ENCODE results near the gene PANK1. TPM values are rescaled to one million over a fixed set of nuclear protein-coding genes. Genes with fewer than 3 reads are reported as not detected.

The PANK1 gene
- total RNA-seq, 2 experiments from 2014 or later: 12.1 to 16.1 TPM

- Histone ChIP-seq H4K20me1 (ENCODE audit: insufficient read depth, low read length) (no peaks in the 10 kb centered on the region), H2AFZ (ENCODE audit: low read length) (no peak overlapping the region), H3K4me1 (ENCODE audit: insufficient read depth, low read length, poor library complexity, severe bottlenecking) (peaks cover 2% of the 10 kb centered on the region), H3K4me2 (ENCODE audit: low read length) (no peak overlapping the region), H3K4me3 (ENCODE audit: low read depth, low read length, poor library complexity, severe bottlenecking) (no peak overlapping the region), H3K36me3 (ENCODE audit: insufficient read depth, low read length) (no peaks in the 10 kb centered on the region), H3K79me2 (ENCODE audit: insufficient read depth, low read depth, low read length) (no peaks in the 10 kb centered on the region), H3K27ac (ENCODE audit: low read depth, low read length, poor library complexity, severe bottlenecking) (no peak overlapping the region), H3K9me3 (ENCODE audit: low read length) (no peaks in the 10 kb centered on the region), H3K9me2 (ENCODE audit: insufficient read depth, low read length) (no peaks in the 10 kb centered on the region)
- BruUV-seq (replicated peaks): no TSS peak
- POLR2A ChIA-PET: interaction anchor here (0.5 to 1.4 kb wide), 5 partner anchors 9 to 252 kb away, joined by 3 to 7 read pairs (median 3); partner anchors contain the start of gene KIF20B
- CTCF ChIA-PET (ENCODE audit: unreplicated experiment): no interaction called here
- intact Hi-C loops (cut with micrococcal nuclease; ENCODE audit: unreplicated experiment): no loop called here
- TF ChIP-seq, protein P1, sequence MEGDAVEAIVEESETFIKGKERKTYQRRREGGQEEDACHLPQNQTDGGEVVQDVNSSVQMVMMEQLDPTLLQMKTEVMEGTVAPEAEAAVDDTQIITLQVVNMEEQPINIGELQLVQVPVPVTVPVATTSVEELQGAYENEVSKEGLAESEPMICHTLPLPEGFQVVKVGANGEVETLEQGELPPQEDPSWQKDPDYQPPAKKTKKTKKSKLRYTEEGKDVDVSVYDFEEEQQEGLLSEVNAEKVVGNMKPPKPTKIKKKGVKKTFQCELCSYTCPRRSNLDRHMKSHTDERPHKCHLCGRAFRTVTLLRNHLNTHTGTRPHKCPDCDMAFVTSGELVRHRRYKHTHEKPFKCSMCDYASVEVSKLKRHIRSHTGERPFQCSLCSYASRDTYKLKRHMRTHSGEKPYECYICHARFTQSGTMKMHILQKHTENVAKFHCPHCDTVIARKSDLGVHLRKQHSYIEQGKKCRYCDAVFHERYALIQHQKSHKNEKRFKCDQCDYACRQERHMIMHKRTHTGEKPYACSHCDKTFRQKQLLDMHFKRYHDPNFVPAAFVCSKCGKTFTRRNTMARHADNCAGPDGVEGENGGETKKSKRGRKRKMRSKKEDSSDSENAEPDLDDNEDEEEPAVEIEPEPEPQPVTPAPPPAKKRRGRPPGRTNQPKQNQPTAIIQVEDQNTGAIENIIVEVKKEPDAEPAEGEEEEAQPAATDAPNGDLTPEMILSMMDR (conservative IDR thresholded peaks at IDR 0.05; ENCODE audit: low read length): no peak
- TF ChIP-seq EZH2phosphoT487 (IDR thresholded peaks at IDR 0.05; ENCODE audit: borderline replicate concordance, low read depth, low read length): no peak
- DNase-seq (ENCODE audit: low spot score): no peak
Observed at GRCh38 chr10:89692416-89692815, 47.4 kb upstream of the PANK1 start.

GRCh38 chr10:89690027-89690426 lies 45.0 kb upstream of the PANK1 start:
- H3K4me2 ChIP-seq (ENCODE audit: low read length): no peak overlapping the region
- ChIA-PET POLR2A (interaction anchor here (1.2 to 2.0 kb wide), 2 partner anchors 11 to 36 kb away, joined by 8 to 9 read pairs; partner anchors contain the start of gene KIF20B), CTCF (ENCODE audit: unreplicated experiment) (interaction anchor here (0.8 kb wide), 1 partner anchor 16 kb away, joined by 3 read pairs; no protein-coding TSS in a partner anchor)
- BruUV-seq (replicated peaks): no TSS peak
- no peaks in the 10 kb centered on the region for H3K9me3 ChIP-seq (ENCODE audit: low read length)
- H3K4me3 ChIP-seq (ENCODE audit: low read depth, low read length, poor library complexity, severe bottlenecking): no peak overlapping the region
- no peaks in the 10 kb centered on the region for H3K79me2 ChIP-seq (ENCODE audit: insufficient read depth, low read depth, low read length)
- no peaks in the 10 kb centered on the region for H3K36me3 ChIP-seq (ENCODE audit: insufficient read depth, low read length)
- no peak overlapping the region for H3K27ac ChIP-seq (ENCODE audit: low read depth, low read length, poor library complexity, severe bottlenecking)
- TF ChIP-seq, protein P1 (conservative IDR thresholded peaks at IDR 0.05; ENCODE audit: low read length): no peak
- no peaks in the 10 kb centered on the region for H3K9me2 ChIP-seq (ENCODE audit: insufficient read depth, low read length)
- H2AFZ ChIP-seq (ENCODE audit: low read length): no peak overlapping the region
- intact Hi-C loops (cut with micrococcal nuclease; ENCODE audit: unreplicated experiment): no loop called here
- H3K4me1 ChIP-seq (ENCODE audit: insufficient read depth, low read length, poor library complexity, severe bottlenecking): peaks cover 4% of the 10 kb centered on the region
- H4K20me1 ChIP-seq (ENCODE audit: insufficient read depth, low read length): no peaks in the 10 kb centered on the region
- no peak for DNase-seq (ENCODE audit: low spot score)

DNA sequence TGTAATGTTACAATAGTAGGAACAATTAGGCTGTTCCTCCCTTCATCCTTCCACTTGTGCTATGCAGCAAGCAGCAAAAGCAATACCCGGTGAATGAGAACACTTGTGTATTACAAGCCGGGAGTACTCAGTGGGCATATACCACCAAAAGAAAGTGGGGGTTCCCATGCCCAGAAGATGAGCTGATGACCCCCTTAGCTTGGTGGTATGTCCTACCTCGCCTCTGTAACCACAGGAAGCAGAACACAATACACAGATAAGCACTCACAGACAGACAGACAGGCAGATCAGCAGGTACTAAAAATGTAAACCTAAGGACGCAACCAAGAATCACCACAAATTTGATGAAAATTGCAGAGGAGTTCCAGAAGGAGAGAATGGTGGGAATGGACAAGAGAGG lies 40.9 kb upstream of the PANK1 start:
- Histone ChIP-seq H2AFZ (ENCODE audit: low read length) (no peak overlapping the region), H3K9me2 (ENCODE audit: insufficient read depth, low read length) (no peaks in the 10 kb centered on the region), H3K4me3 (ENCODE audit: low read depth, low read length, poor library complexity, severe bottlenecking) (no peak overlapping the region), H3K4me2 (ENCODE audit: low read length) (no peak overlapping the region), H3K36me3 (ENCODE audit: insufficient read depth, low read length) (no peaks in the 10 kb centered on the region), H3K27ac (ENCODE audit: low read depth, low read length, poor library complexity, severe bottlenecking) (no peak overlapping the region), H3K4me1 (ENCODE audit: insufficient read depth, low read length, poor library complexity, severe bottlenecking) (peaks cover 4% of the 10 kb centered on the region), H3K79me2 (ENCODE audit: insufficient read depth, low read depth, low read length) (no peaks in the 10 kb centered on the region), H3K9me3 (ENCODE audit: low read length) (no peaks in the 10 kb centered on the region), H4K20me1 (ENCODE audit: insufficient read depth, low read length) (no peaks in the 10 kb centered on the region)
- TF ChIP-seq, protein P1 (conservative IDR thresholded peaks at IDR 0.05; ENCODE audit: low read length): no peak
- TF ChIP-seq EZH2phosphoT487 (IDR thresholded peaks at IDR 0.05; ENCODE audit: borderline replicate concordance, low read depth, low read length): no peak
- intact Hi-C loops (cut with micrococcal nuclease; ENCODE audit: unreplicated experiment): no loop called here
- no TSS peak for BruUV-seq (replicated peaks)
- CTCF ChIA-PET (ENCODE audit: unreplicated experiment): no interaction called here
- DNase-seq (ENCODE audit: low spot score): no peak
- POLR2A ChIA-PET: interaction anchor here (0.7 kb wide), 2 partner anchors 12 to 16 kb away, joined by 3 read pairs; no protein-coding TSS in a partner anchor
